Umbilical cord (tissue), 2 donors: Measurements from ENCODE around the gene NAV2. TPM values are rescaled to one million over a fixed set of nuclear protein-coding genes. Genes with fewer than 3 reads are reported as not detected.
"Not testable (repeated sequence)": the region's sequence is repeated elsewhere in the genome, so short reads cannot be mapped to it uniquely, and the experiment has no call there.

Experiments used
- DNase-seq: peaks from one replicate; pipeline ENCODE4 v3.0.0-alpha.2; 2015; ENCODE audit warnings: low spot score
- total RNA-seq: library from RNA; depleted of rRNA; stranded (reverse); fragments of >200 nt; gene quantifications from one replicate; pipeline ENCODE4 v1.2.3, GENCODE V29; 2014; ENCODE audit warnings: low replicate concordance; ENCODE audit not compliant: insufficient read depth

NAV2 gene
- total RNA-seq, 1 donor from 2014 or later: 14.7 TPM

- no peak for DNase-seq
Measured at GRCh38 chr11:20078846-20079245, 366.2 kb downstream of the NAV2 start.

GRCh38 chr11:20080032-20080685, 367.5 kb downstream of the NAV2 start:
- no peak for DNase-seq

- DNase-seq: no peak
Measured at GRCh38 chr11:20081336-20081735, 368.7 kb downstream of the NAV2 start.

- DNase-seq: not testable (repeated sequence)
Measured at GRCh38 chr11:20083877-20084276, 371.2 kb downstream of the NAV2 start.

- no peak for DNase-seq
Measured at GRCh38 chr11:20084921-20085814, 372.5 kb downstream of the NAV2 start.

- no peak for DNase-seq
Measured at GRCh38 chr11:20085918-20086317, 373.3 kb downstream of the NAV2 start.

GRCh38 chr11:20087118-20087521, 374.5 kb downstream of the NAV2 start:
- no peak for DNase-seq

- no peak for DNase-seq
Measured at GRCh38 chr11:20088397-20089225, 376.0 kb downstream of the NAV2 start.

GRCh38 chr11:20089367-20089766, 376.7 kb downstream of the NAV2 start:
- DNase-seq: no peak

GRCh38 chr11:20089796-20090653, 377.4 kb downstream of the NAV2 start:
- peak; percentile 74 for DNase-seq

- no peak for DNase-seq
Measured at GRCh38 chr11:20090654-20091374, 378.2 kb downstream of the NAV2 start.

GRCh38 chr11:20093775-20094174, 381.1 kb downstream of the NAV2 start:
- DNase-seq: no peak

- no peak for DNase-seq
Measured at GRCh38 chr11:20095189-20095588, 382.6 kb downstream of the NAV2 start.

- peak; percentile 88 for DNase-seq
Measured at GRCh38 chr11:20097319-20098221, 384.9 kb downstream of the NAV2 start.

GRCh38 chr11:20099527-20099926, 386.9 kb downstream of the NAV2 start:
- DNase-seq: no peak

GRCh38 chr11:20102397-20102796, 389.8 kb downstream of the NAV2 start:
- DNase-seq: no peak

- DNase-seq: no peak
Measured at GRCh38 chr11:20103281-20103680, 390.6 kb downstream of the NAV2 start.

GRCh38 chr11:20105427-20105826, 392.8 kb downstream of the NAV2 start:
- DNase-seq: no peak

GRCh38 chr11:20109731-20110445, 397.3 kb downstream of the NAV2 start:
- DNase-seq: no peak
